HG02623 (cell line): ENCODE measurements around the gene MTREX.

ENCODE experiments used
- ATAC-seq: cut with Tn5 transposase; IDR thresholded peaks from one replicate; pipeline ENCODE4 v1.9.1; 2021; ENCODE audit warnings: moderate library complexity; ENCODE audit not compliant: unreplicated experiment

MTREX gene

DNA sequence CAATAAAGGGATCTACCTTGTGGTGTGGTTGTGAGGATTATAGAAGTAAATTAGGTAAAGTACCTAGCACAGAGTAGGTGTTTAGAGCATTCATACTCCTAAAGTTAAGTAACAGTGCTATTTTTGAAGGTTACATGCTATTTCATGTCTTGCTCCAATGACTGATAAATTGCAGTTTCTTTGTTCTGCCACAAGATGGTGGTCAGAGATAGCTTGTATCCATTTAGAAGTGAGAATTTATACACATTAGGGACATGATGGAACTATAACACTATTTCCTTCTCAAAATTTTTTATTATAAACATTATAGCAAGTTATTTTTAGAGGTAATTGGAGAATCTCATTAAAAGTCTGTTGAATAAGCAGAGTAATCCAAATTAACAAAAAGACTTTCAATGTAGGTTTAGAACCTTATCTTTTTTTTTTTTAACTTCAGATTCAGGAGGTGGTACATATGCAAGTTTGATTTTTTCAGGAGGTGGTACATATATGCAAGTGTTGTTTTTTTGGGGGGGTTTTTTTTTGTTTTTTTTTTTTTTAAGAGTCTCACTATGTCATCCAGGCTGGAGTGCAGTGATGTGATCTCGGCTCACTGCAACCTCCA is 17.1 kb downstream of the MTREX start:
- no peak for ATAC-seq

DNA sequence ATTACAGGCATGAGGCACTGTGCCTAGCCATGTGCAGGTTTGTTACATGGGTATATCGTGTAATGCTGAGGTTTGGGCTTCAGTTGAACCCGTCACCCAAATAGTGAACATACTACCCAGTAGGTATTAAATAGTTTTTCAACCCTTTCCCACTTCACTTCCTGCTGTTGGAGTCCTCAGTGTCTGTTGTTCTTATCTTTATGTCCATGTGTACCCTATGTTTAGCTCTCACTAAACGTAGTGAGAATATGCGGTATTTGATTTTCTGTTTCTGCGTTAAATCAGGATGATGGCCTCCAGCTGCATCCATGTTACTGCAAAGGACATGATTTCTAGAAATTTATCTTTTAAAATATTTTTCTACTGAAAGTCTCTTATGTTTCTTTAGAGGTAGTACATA is 17.8 kb downstream of the MTREX start:
- no peak for ATAC-seq

DNA sequence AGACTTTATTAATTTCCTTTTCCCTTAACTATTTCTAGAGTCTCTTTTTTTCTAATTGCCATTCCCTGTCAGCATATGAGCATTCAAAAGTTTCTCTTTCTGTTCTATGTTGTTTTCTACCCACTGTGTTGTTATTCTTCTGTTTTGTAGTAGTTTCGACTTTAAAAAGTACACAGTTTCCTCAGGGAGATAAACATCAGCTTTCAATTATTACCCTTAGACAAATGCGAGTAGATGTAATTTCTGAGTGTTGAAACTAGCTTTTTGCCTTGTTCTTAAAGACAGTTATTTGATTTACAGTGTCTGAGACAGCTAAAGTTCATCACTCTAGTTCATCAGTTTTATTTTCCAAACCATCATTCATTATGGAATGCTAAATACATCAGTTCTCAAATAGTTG is 19.5 kb downstream of the MTREX start:
- no peak for ATAC-seq

DNA sequence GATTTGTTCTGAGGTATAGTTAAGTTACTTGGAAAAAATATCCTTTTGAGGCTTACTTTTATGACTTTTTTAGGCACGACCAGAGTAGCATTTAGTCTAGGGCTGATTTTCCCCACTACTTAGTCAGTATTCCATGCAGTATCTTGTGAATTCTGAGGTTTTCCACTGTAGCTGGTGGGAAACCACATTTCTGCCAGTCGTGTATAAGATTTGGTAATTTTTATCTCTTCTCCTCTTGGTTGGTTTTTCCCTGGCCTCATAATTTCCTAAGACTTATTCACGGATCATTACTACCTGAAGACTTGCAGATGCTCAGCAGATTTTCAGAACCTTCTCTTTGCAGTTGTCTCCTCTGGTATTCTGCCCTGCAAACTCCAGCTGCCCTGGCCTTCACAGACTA is 23.5 kb downstream of the MTREX start:
- ATAC-seq = no peak

DNA sequence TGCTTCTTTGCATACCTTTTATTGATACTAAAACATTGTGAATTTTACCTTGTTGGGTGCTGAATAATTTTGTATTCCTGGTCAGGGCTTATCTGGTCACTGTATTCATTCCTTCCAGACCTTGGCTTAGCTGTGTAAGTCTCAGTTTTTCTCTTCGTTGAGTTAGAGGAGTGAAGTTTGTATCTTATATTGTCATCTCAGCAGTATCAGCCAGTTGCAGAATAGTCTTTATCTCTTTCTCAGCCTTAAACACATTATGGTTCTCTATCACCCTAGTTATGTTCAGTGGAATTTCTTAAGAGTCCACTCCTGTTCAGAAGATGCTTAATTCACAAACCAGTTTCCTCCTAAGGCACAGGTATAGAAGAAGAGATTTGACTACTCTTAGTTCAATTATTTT is 25.2 kb downstream of the MTREX start:
- no peak for ATAC-seq

DNA sequence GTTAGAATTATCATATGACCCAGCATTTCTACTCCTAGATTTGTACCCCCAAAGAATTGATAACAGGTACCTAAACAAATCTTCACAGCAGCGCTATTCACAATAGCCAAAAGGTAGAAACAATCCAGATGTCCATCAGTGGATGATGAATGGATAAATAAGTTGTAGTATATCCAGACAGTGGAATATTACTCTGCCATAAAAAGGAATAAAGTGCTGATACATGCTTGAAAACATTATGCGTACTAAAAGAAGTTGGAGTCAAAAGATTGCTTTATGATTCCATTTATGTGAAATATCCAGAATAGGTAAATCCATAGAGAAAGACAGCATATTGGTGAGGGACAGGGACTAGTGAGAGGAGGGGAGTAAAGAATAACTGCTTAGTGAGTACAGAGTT is 26.0 kb downstream of the MTREX start:
- no peak for ATAC-seq

DNA sequence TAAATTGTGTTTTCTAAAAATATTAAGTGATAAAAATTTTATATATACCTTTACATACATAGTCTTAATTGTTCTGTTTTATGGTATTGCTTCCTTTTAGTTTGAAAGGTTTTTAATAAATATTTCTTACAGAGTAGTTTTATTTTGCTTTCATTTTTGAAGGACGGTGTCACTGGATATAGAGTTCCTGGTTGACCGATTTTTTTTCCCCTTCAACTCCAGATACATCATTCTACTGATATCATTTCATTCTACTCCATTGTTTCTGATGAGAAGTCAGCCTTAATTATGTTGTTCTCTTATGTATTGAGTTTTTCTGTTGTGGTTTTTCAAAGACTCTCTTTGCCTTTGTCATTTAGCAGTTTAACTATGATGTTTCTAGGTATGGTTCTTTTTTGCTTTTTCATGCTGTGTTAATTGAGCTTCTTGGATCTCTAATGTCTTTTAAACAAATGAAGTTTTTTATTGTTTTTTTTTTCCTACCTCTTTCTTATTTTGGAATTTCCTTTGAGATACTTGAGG is 30.4 kb downstream of the MTREX start:
- no peak for ATAC-seq

DNA sequence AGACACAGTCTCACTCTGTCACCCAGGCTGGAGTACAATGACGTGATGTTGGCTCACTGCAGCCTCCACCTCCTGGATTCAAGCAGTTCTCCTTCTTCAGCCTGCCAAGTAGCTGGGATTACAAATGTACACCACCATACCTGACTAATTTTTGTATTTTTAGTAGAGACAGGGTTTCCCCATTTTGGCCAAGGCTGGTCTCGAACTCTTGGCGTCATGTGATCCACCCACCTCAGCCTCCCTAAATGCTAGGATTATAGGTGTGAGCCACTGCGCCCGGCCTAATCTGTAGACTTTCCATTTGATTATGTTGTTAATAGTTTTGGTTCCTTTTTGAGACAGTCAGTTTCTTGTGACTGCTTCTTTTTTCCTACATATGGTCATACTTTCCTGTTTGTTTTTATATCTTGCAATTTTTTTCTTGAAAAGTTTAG is 31.0 kb downstream of the MTREX start:
- peak; percentile 55 for ATAC-seq

DNA sequence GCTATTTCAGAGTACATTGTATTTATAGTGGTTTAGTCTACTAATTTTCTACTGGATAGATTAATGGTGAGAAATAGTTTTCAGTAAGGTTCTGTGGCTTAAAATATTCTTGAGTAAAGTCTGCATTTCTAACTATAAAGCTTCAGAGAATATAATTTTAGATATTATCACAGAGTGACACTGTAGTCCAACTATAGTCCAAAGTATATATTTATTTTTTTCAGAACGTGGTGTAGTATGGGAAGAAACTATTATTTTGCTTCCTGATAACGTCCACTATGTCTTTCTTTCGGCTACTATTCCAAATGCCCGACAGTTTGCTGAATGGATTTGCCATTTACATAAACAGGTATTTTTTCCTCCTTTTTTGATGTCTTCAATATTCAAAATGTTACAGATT is 35.3 kb downstream of the MTREX start:
- no peak for ATAC-seq

DNA sequence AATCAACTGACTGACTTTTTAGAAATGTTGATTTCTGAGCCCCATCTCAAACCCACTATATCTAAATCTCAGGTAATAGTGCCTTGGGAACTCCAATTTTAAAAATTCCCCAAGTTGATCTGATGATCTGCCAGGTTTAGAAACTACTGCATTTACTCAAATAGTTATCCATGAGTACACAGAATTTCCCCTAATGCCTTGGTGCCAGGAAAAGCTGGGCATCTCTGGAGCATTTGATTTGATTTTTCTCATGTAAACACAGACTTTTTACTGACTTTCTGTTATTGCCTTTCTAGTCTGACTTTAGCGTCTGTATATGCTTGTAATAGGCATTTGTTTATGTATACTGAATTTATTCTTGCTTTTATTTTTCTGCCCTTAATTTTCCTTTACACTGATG is 35.8 kb downstream of the MTREX start:
- ATAC-seq = no peak

DNA sequence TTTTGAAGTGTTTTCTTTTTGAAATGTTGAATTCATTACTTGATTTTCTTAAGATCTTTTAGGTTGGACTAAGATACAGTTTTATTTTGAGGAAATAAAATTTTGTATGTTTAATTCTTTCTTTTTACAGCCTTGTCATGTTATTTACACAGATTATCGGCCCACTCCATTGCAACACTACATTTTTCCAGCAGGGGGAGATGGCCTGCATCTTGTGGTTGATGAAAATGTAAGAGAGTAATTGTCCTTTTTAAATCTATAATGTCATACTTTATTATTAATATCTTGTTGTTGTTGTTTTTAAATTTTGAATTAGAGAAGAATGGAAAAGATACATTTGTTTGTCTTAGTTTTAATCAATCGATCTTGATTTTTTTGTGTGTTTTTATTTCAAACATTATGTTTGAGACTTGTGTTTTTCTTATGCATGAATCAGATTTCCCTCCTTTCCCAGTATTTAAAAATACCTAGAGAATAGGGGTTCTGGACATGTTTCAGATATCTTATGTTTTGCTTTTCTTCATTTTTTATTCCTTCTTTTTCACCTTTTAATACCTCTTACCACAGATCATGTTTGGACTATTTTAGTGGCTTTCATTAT is 36.7 kb downstream of the MTREX start:
- ATAC-seq = no peak

DNA sequence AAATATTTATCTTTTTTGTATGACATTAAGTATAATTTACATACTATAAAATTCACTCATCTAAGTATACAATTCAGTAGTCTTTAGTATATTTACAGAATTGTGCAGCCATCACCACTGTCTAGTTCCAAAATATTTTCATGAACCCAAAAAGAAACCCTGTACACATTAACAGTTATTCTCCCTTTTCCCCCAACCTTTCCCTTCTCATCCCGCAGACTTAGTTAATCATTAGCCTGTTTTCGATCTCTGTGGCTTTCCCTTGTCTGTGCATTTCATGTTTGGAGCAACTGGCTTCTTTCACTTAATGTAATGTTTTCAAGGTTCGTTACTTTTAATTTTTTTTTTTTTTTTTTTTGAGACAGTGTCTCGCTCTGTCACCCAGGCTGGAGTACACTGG is 37.5 kb downstream of the MTREX start:
- ATAC-seq = no peak

DNA sequence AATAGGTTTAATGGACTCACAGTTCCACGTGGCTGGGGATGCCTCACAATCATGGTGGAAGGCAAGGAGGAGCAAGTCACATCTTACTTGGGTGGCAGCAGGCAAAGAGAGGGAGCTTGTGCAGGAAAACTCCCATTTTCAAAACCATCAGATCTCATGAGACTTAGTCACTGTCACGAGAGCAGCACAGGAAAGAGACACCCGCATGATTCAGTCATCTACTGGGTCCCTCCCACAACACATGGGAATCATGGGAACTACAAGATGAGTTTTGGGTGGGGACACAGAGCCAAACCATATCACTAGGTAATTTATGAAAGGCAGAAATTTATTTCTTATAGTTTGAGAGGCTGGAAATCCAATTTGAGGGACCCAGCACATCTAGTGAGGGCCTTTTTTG is 40.0 kb downstream of the MTREX start:
- no peak for ATAC-seq

DNA sequence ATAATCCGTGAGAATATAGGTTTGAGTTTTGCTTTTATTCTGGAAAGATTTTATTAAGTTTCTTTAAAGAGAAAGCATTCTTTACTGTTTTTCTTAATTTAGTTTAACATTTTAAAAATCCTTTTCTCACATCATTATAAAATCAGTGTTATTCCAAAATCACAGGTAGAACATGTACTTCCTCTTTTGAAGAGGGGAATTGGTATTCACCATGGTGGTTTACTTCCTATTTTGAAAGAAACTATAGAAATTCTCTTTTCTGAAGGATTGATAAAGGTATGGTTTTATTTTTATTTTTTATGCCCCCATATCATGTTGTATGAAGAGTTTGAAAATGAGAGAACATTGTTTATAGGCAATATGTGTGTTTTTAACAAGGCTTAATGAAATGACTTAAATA is 43.0 kb downstream of the MTREX start:
- no peak for ATAC-seq

DNA sequence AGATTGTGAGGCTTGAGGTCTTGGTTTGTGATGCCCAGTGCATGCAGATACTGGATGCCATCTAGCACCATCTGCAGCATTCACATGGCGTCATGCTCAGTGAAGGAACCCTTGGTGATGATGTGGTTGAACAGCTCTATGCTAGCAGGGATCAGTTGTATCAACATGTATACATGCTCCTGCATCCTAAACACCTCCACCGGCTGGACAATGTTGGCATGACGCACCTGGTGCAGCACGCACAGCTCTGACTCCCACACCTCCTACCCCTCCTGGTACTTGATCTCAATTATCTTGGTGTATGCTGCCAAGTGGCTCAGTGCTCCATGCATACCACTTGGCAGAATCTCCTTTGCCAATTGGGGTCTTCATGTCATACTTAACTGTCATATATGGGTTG is 49.1 kb downstream of the MTREX start:
- no peak for ATAC-seq

DNA sequence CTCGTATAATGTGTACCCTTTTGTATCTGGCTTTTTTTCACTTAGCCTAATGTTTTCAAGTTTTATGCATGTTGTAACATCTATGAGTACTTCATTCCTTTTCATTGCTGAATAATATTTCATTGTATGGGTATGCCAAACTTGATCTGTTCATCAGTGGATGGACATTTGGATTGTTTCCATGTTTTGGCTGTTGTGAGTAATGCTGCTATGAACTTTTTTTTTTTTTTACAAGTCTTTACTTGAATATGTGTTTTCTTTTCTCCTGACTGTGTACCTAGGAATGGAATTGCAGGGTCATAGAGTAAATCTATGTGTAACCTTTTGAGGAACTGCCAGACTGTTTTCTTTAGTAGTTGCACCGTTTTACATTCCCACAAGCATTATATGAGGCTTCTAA is 52.4 kb downstream of the MTREX start:
- no peak for ATAC-seq

DNA sequence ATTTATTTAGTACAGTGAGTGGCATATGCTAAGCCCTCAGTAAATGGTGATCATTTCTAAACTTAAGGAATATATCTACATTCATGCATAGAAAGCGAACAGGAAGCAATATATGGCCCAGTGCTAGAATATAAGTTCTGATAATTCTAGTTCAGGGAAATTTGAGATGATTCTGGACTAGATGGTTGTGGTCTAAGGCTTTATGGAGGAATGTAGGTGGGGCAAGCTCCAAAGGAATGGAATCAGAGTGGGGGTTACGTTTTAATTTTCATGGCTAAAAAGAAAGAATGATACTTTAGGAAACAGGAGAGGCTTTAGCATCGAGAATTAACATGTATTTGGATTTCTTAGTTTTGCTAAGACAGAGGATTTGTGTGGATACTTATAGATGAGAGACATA is 56.1 kb downstream of the MTREX start:
- no peak for ATAC-seq

DNA sequence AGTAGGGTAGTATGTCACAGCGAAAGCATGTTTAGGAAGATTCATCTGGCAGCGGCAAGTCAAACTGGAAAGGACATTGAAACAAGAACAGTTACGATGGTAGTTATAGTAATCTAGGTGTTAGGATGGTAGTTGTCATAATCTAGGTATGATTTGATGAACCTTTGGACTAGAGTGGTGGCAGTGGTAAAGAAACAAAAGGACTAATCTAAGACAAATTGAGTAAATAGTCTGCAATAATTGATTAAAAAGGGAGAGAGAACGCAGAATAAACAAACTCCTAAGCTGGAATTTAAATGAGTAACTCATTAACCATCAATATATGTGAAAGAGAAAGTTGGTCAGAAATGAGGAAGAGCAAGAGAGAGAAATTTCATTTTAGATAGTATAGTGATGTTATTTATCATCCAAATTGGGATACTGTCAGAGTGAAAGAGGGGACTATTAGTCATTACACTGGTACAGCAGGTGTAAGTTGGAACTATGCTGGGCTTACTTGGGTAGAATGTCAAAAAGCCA is 56.8 kb downstream of the MTREX start:
- peak; percentile 95 for ATAC-seq

DNA sequence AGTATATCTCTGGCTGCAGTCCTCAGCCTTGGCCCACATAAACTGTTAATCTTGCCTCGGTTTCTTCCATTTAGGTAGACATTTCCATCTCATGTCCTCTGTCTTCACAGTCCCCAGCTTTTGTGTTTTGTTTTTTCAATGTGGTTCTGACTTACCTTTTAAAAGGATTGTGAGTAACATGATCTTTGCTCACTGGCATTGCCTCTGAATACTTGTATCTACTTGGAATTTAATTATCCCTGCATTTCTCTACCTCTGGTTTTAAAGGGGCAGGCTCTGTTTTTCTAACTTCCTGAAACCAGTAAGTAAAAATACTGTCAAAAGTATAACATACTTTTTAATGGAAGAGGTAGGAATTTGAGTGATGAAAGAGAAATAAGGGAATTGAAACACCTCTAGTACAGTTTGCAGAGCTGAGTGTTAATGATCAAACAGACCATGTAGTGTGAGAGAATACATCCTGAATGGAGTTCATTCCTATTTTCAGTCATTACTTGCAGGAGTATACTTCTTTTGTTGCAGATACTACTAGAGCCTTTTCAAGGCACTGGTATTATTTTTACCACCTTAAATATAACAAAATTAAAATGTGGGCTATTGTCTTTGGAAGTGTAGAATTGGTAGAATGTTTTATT is 62.6 kb downstream of the MTREX start:
- ATAC-seq = no peak

DNA sequence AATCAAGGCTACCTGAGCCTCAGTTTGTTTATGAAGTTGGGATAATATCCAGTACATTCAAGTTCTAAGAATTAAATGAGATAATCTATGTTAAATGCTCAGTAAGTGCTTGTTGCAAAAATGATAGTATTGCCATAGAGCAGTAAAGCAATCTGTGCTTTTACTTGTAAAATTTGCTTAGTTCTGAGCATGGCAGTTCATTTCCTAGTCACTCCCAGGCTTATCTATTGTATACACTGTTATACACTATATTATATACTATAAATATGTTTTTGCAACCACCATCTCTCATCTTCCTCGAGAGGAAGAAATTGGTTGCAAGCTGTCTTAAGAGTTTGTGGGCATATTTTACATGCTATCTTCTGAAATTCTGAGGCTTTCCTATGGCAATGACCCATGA is 63.4 kb downstream of the MTREX start:
- no peak for ATAC-seq

DNA sequence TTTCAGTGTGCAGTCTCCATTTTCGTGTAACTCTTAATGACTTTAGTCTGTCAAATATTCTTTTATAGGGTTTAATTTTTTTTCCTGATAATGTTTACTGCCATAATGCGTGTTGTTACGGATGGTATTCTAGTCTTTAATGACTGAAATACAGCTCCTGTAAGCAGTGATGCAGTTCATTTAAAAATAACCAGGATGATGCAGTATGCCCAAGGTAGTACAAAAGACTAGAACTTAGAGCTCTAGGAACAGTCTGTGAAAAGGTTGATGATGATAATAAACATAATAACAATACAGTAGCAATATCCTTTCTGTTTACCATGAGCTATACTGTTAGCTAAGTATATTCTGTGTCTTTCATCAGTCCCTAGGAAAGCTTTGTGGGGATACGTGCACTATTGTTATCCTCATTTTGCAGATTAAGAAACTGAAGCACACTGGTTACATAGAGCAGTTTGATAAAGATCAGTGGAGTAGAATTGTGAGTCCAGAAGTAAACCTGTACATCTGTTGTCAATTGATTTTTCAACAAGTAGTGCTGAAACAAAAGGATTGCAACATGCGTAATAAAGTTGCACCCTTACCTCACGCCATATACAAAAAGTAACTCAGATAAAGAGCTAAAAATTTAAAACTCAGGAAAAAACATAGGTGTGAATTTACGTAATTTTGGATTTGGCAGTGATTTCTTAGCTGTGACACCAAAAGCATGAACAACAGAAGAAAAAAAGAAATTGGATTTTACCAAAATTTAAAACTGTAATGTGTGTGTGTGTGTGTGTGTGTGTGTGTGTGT is 64.5 kb downstream of the MTREX start:
- ATAC-seq = no peak

DNA sequence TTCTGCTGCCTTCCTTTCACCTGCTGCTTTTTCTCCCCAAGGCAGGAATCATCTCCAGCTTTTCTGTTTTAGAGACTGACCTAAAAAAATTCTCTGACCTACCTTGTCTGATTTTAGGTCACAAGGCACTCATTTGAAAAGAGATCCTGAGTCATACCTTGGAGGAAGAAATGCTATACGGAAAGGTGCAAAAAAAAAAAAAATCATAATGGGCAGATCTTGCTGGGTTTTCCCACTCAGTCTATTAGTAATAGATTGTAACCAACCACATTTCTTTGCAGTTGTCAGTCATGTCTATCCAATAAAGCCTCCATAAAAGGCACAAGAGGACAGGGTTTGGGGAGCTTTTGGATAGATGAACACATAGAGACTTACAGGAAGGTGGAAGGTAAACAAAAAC is 70.0 kb downstream of the MTREX start:
- no peak for ATAC-seq
